GM12865 (cell line): ENCODE measurements around the gene RNU5D-1.
A peak's percentile ranks its signal among the peaks of the same experiment; 100 is the strongest.

Experiments
- DNase-seq: peaks from one replicate; pipeline ENCODE4 v3.0.0; 2010; ENCODE audit warnings: low read depth
- H3K4me3 ChIP-seq: 2 replicates; pipeline ENCODE4 v1.5.1; 2011; ENCODE audit warnings: mild to moderate bottlenecking, low read depth, low read length, control low read depth
- TF ChIP-seq, protein P1 (sequence below): IDR thresholded peaks from 2 replicates; pipeline ENCODE4 v1.5.1; 2011; ENCODE audit warnings: low read length, control low read depth, low read depth, inconsistent platforms; ENCODE audit not compliant: insufficient read depth; ENCODE audit errors: missing control alignments

RNU5D-1 gene

GRCh38 chr1:44719318-44719717 is 11.7 kb downstream of the RNU5D-1 start:
- no peak for DNase-seq
- no peak overlapping the region for H3K4me3 ChIP-seq
- TF ChIP-seq, protein P1, sequence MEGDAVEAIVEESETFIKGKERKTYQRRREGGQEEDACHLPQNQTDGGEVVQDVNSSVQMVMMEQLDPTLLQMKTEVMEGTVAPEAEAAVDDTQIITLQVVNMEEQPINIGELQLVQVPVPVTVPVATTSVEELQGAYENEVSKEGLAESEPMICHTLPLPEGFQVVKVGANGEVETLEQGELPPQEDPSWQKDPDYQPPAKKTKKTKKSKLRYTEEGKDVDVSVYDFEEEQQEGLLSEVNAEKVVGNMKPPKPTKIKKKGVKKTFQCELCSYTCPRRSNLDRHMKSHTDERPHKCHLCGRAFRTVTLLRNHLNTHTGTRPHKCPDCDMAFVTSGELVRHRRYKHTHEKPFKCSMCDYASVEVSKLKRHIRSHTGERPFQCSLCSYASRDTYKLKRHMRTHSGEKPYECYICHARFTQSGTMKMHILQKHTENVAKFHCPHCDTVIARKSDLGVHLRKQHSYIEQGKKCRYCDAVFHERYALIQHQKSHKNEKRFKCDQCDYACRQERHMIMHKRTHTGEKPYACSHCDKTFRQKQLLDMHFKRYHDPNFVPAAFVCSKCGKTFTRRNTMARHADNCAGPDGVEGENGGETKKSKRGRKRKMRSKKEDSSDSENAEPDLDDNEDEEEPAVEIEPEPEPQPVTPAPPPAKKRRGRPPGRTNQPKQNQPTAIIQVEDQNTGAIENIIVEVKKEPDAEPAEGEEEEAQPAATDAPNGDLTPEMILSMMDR: no peak

DNA sequence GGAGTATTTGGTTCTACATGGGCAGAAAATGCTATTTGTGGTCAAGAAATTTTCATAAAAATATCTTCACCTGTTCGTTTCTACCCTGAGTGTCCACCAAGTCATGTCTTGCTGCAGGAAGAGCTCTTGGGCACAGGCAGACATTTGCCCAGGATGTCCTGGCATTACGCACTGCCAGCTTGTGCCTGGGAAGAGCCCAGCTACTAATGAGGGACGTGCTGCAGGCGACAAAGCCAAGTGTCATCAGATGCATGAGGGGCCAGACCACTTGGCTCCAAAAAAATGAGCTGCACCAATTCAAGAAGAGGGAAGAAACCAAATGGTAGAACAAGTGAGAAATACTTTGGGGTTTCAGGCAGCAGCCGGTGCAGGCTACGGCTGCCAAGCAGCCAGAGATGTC is 12.9 kb downstream of the RNU5D-1 start:
- no peak overlapping the region for H3K4me3 ChIP-seq
- no peak for DNase-seq
- TF ChIP-seq, protein P1: no peak

DNA sequence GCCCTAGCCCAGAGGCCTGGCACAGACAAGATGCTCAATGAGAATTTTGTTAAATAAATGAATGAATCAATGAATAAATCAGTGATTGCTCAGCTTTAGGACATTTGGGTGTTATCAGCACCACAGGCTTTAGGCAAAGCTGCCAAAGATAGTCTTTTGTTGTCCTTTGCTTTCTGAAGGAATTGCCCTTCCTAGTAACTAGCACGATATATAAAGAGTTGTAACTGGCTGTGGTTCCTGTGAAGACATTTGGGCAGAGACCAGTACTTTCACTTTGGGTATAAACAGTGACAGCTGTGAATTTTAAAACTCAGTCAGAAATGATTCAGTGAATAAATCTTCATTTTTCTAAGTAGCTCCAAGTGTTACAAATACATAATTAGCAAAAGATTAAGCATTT is 13.3 kb downstream of the RNU5D-1 start:
- no peak overlapping the region for H3K4me3 ChIP-seq
- TF ChIP-seq, protein P1: no peak
- no peak for DNase-seq

- no peak for DNase-seq
- no peak overlapping the region for H3K4me3 ChIP-seq
- TF ChIP-seq, protein P1: no peak
These were observed 13.8 kb downstream of the RNU5D-1 start for GRCh38 chr1:44717156-44717555.

DNA sequence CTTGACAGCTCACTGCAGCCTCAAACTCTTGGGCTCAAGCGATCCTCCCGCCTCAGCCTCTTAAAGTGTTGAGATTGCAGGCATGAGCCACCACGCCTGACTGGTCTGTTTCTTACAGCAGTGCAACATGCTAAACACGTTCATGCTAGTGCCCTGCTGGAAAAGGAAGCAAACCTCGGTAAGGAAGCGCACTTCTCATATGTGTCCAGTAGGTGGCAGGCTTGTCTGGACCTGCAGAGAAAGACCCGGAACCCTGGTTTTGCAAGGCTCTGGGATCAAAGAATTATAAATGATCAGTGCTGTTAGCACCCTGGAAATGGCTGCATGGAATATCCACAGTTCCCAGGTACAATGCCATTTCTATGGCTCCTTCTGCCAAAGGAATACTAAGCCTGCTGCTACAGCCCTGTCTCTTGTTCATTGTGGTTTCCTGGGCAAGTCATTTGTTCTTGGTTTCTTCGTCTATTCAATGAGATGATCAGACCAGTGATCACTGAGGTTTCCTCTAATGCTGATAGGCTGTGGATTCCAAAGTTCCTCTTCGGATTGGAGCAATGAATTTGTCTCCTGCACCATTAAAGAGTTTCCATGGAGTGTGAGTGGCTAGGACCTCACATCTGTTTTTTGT is 15.9 kb downstream of the RNU5D-1 start:
- TF ChIP-seq, protein P1: peak; percentile 94
- H3K4me3 ChIP-seq: no peak overlapping the region
- peak; percentile 89 for DNase-seq

- no peak for DNase-seq
- H3K4me3 ChIP-seq: no peak overlapping the region
- TF ChIP-seq, protein P1: no peak
These were observed 16.4 kb downstream of the RNU5D-1 start for GRCh38 chr1:44714532-44714931.

DNA sequence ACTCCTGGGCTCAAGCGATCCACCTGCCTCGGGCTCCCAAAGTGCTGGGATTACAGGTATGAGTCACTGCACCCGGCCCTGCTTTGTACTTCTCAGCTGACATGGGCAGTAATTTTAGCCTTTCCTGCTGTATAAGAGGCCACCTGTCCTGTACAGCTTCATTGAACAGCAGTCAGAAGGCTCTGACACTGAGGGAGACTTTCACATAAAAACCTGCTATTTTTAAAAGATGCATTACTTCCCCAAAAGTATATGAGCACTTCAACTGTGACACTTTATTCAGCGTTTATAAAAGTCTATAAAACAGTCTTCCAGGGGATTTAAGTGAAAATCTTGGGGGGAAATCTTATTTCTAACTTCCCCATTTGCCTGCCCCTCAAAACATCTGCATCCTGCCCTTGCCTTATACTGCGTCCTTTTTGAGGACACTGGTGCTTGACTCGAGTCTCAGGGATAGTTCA is 17.6 kb downstream of the RNU5D-1 start:
- H3K4me3 ChIP-seq: no peak overlapping the region
- TF ChIP-seq, protein P1: no peak
- peak; percentile 74 for DNase-seq
